Endothelial cell of umbilical vein (primary cell): Measurements from ENCODE around the gene TTC9B. TPM values are rescaled to one million over a fixed set of nuclear protein-coding genes. Genes with fewer than 3 reads are reported as not detected.

Experiments used
- BruUV-seq: library from RNA; stranded (reverse); fragments of 400-500 nt; replicated peaks from 2 replicates; lab custom pipeline; 2021; lab: Mats Ljungman, UMichigan
- CTCF ChIA-PET: fragments of 300-600, 350-600 bp; sonication (Branson Sonifier 250); formaldehyde crosslinking; loops from one replicate; lab custom pipeline; 2021; ENCODE audit warnings: antibody characterized with exemption, inconsistent platforms; lab: Charles Lee
- POLR2A ChIA-PET: fragments of 300-600, 350-600 bp; sonication (Branson Sonifier 250); formaldehyde crosslinking; loops from one replicate; lab custom pipeline; 2021; ENCODE audit warnings: antibody characterized with exemption, inconsistent platforms; lab: Charles Lee
- DNase-seq: peaks from one replicate; pipeline ENCODE4 v3.0.0-alpha.2; 2011; ENCODE audit warnings: low read depth, low spot score
- FAIRE-seq: peaks from 2 replicates; lab custom pipeline; 2011; peaks lifted over from hg19 to GRCh38; lab: Jason Lieb, UNC
- H2AFZ ChIP-seq: 2 replicates; pipeline ENCODE4 v1.6.0; 2012; ENCODE audit warnings: low read depth, low read length, control low read depth, inconsistent platforms
- H3K27ac ChIP-seq: 2 replicates; pipeline ENCODE4 v1.5.1; 2011; ENCODE audit warnings: low read depth, mild to moderate bottlenecking, control low read depth, low read length, moderate library complexity; ENCODE audit not compliant: insufficient read depth
- H3K27me3 ChIP-seq, 2 experiments: 2 replicates each; pipeline versions ENCODE4 v1.6.0 to v1.6.1; 2011; ENCODE audit warnings: low read length in 2 of 2, mixed read lengths in 1 of 2; ENCODE audit not compliant: control insufficient read depth in 2 of 2, insufficient read depth in 2 of 2
- H3K36me3 ChIP-seq, 2 experiments: 2 replicates in 1 of 2; 3 replicates in 1 of 2; pipeline ENCODE4 v1.5.1; 2011; ENCODE audit warnings: low read length in 2 of 2, mild to moderate bottlenecking in 1 of 2, moderate library complexity in 1 of 2; ENCODE audit not compliant: control insufficient read depth in 2 of 2, insufficient read depth in 2 of 2; ENCODE audit errors: extremely low read depth in 1 of 2
- H3K4me1 ChIP-seq: 3 replicates; pipeline ENCODE4 v1.5.1; 2011; ENCODE audit warnings: mild to moderate bottlenecking, low read length; ENCODE audit not compliant: control insufficient read depth, insufficient read depth; ENCODE audit errors: extremely low read depth
- H3K4me2 ChIP-seq: 2 replicates; pipeline ENCODE4 v1.6.1; 2011; ENCODE audit warnings: low read length, control low read depth, mixed read lengths; ENCODE audit not compliant: insufficient read depth
- H3K4me3 ChIP-seq, 3 experiments: fragments of 200-600 bp in 1 of 3; sonication (generic), shearing (Covaris generic) in 1 of 3; replicated peaks in 1 of 3; 2 replicates each; pipeline ENCODE4 v1.5.1; 2011 to 2016; ENCODE audit warnings: control low read depth in 3 of 3, low read length in 3 of 3, mild to moderate bottlenecking in 2 of 3, inconsistent platforms in 1 of 3, low read depth in 1 of 3, moderate library complexity in 1 of 3; ENCODE audit not compliant: insufficient read depth in 1 of 3
- H3K79me2 ChIP-seq: 2 replicates; pipeline ENCODE4 v1.6.0; 2012; ENCODE audit warnings: low read length, inconsistent platforms; ENCODE audit not compliant: control insufficient read depth, insufficient read depth
- H3K9ac ChIP-seq: replicated peaks from 2 replicates; pipeline ENCODE3; 2011; ENCODE audit warnings: low read length, control low read depth; ENCODE audit not compliant: insufficient read depth; ENCODE audit errors: extremely low read depth
- H3K9me1 ChIP-seq: replicated peaks from 3 replicates; pipeline ENCODE4 v1.6.0; 2011; ENCODE audit warnings: mild to moderate bottlenecking, low read length; ENCODE audit not compliant: control insufficient read depth, insufficient read depth; ENCODE audit errors: extremely low read depth
- H3K9me3 ChIP-seq: replicated peaks from 2 replicates; pipeline ENCODE4 v1.5.1; 2012; ENCODE audit warnings: low read length, inconsistent platforms; ENCODE audit not compliant: control insufficient read depth, insufficient read depth
- H4K20me1 ChIP-seq: replicated peaks from 2 replicates; pipeline ENCODE3; 2011; ENCODE audit warnings: mild to moderate bottlenecking, low read length; ENCODE audit not compliant: control insufficient read depth, insufficient read depth; ENCODE audit errors: extremely low read depth
- EZH2 ChIP-seq: IDR thresholded peaks from 2 replicates; pipeline ENCODE4 v1.6.1; 2012; ENCODE audit warnings: borderline replicate concordance, low read depth, mild to moderate bottlenecking, moderate library complexity, low read length, inconsistent platforms; ENCODE audit not compliant: severe bottlenecking
- FOS ChIP-seq: IDR thresholded peaks from 2 replicates; pipeline ENCODE4 v1.6.1; 2011; ENCODE audit warnings: mild to moderate bottlenecking, low read length, moderate library complexity, borderline replicate concordance; ENCODE audit not compliant: insufficient read depth
- GATA2 ChIP-seq: IDR thresholded peaks from 2 replicates; pipeline ENCODE4 v1.7.0; 2011; ENCODE audit warnings: low read depth, mild to moderate bottlenecking, moderate library complexity, mixed read lengths, low read length; ENCODE audit not compliant: insufficient read length, insufficient read depth
- JUN ChIP-seq: IDR thresholded peaks from 2 replicates; pipeline ENCODE4 v1.6.1; 2011; ENCODE audit warnings: borderline replicate concordance, low read depth; ENCODE audit not compliant: insufficient read length, insufficient read depth
- MYC ChIP-seq: IDR thresholded peaks from one replicate; pipeline ENCODE4 v1.6.1; 2011; ENCODE audit warnings: mild to moderate bottlenecking, low read depth, low read length
- POLR2A ChIP-seq: IDR thresholded peaks from 2 replicates; pipeline ENCODE4 v1.6.1; 2012; ENCODE audit warnings: low read depth, mild to moderate bottlenecking, control low read depth, low read length
- POLR2AphosphoS5 ChIP-seq: IDR thresholded peaks from 2 replicates; pipeline ENCODE4 v1.6.1; 2012; ENCODE audit warnings: low read depth, mild to moderate bottlenecking, control low read depth, low read length, moderate library complexity; ENCODE audit not compliant: insufficient read depth
- dilution Hi-C: fragments of 300-500 bp; cut with MboI; formaldehyde crosslinking; loops from one replicate; pipeline ENCODE4 v1.15.0; 2019; ENCODE audit warnings: low sequenced_read_pairs; ENCODE audit not compliant: extremely low pct_ligation_motif_present
- intact Hi-C: fragments of 100-400 bp; cut with micrococcal nuclease; formaldehyde crosslinking; loops from one replicate; pipeline ENCODE4 v1.10.0; 2022
- polyA plus RNA-seq, 4 experiments: library from polyadenylated mRNA; depleted of rRNA in 3 of 4; stranded (reverse) in 3 of 4; unstranded in 1 of 4; fragments of >200 nt; gene quantifications; 2 replicates each; pipeline versions ENCODE4 v1.2.1 to v1.2.3, GENCODE V29; 2011 to 2012; ENCODE audit warnings: missing spikeins in 1 of 4
- total RNA-seq: library from RNA; stranded (reverse); gene quantifications from 2 replicates; pipeline ENCODE4 v1.2.3, GENCODE V29; 2021
- TF ChIP-seq, protein P1 (sequence below): IDR thresholded peaks from 2 replicates; pipeline ENCODE4 v1.6.1; 2011; ENCODE audit not compliant: insufficient read depth, insufficient read length
- TF ChIP-seq, protein P2 (sequence below), 2 donors: IDR thresholded peaks; 1 replicate in 1 of 2; 2 replicates in 1 of 2; pipeline ENCODE4 v1.5.1; 2011; ENCODE audit warnings: low read length in 2 of 2, mild to moderate bottlenecking in 2 of 2, moderate library complexity in 2 of 2, control low read depth in 1 of 2, inconsistent platforms in 1 of 2, low read depth in 1 of 2; ENCODE audit not compliant: insufficient read depth in 1 of 2; ENCODE audit errors: extremely low read depth in 1 of 2

TTC9B gene
- total and polyA plus RNA-seq, 2 donors (not counting 3 experiments of a cell fraction or from before 2014, with no cell fraction given), result not detected

DNA sequence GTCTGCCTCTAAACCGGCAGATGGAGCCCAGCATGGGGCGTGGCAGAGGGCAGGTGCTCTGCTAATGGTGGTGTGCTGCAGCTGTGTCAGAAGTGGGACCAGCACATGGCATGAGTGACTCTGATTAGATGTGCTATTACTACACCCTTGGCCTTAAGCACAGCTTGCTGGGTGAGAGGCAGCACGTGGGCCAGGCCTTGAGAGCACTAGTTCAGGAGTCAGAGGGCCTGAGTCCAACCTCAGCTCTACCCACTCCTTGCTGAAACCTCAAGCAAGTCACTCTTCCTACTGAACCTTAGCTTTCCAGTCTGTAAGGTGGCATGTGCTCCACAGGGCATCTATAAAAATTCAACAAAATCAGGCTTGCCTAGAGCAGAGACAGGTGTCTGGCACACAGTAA is 44.2 kb upstream of the TTC9B start:
- FAIRE-seq, result no peak

More for the DNA sequence above, 44.2 kb upstream of the TTC9B start:
- dilution Hi-C loops (no loop called here), intact Hi-C loops (no loop called here)
- H3K4me1 ChIP-seq, result no peaks in the 10 kb centered on the region
- H3K36me3 ChIP-seq, result peaks cover 2 to 9% of the 10 kb centered on the region in 2 experiments
- H3K4me2 ChIP-seq, result no peak overlapping the region
- H3K9me1 ChIP-seq, result no peaks in the 10 kb centered on the region
- no TSS peak for BruUV-seq
- H3K9ac ChIP-seq, result no peak overlapping the region
- no peak overlapping the region for H3K27ac ChIP-seq
- no peak overlapping the region for H3K4me3 ChIP-seq
- H3K27me3 ChIP-seq, result no peaks in the 10 kb centered on the region
- H2AFZ ChIP-seq, result no peak overlapping the region
- no peak for DNase-seq
- H3K9me3 ChIP-seq, result no peaks in the 10 kb centered on the region
- ChIA-PET CTCF (no interaction called here), POLR2A (no interaction called here)
- peaks cover 25% of the 10 kb centered on the region for H3K79me2 ChIP-seq
- H4K20me1 ChIP-seq, result peaks cover 3% of the 10 kb centered on the region
- TF ChIP-seq MYC (no peak), FOS (no peak), JUN (no peak), EZH2 (no peak), POLR2AphosphoS5 (no peak), POLR2A (no peak), GATA2 (no peak)
- TF ChIP-seq, protein P1, sequence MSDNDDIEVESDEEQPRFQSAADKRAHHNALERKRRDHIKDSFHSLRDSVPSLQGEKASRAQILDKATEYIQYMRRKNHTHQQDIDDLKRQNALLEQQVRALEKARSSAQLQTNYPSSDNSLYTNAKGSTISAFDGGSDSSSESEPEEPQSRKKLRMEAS, result no peak
- TF ChIP-seq, protein P2, sequence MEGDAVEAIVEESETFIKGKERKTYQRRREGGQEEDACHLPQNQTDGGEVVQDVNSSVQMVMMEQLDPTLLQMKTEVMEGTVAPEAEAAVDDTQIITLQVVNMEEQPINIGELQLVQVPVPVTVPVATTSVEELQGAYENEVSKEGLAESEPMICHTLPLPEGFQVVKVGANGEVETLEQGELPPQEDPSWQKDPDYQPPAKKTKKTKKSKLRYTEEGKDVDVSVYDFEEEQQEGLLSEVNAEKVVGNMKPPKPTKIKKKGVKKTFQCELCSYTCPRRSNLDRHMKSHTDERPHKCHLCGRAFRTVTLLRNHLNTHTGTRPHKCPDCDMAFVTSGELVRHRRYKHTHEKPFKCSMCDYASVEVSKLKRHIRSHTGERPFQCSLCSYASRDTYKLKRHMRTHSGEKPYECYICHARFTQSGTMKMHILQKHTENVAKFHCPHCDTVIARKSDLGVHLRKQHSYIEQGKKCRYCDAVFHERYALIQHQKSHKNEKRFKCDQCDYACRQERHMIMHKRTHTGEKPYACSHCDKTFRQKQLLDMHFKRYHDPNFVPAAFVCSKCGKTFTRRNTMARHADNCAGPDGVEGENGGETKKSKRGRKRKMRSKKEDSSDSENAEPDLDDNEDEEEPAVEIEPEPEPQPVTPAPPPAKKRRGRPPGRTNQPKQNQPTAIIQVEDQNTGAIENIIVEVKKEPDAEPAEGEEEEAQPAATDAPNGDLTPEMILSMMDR (IDR thresholded peaks at IDR 0.05; ENCODE audit: extremely low read depth in 1 of 2, insufficient read depth in 1 of 2, low read depth in 1 of 2, low read length in 2 of 2), result no peak
